Activated CD4-positive, alpha-beta memory T cell treated with anti-CD3 and anti-CD28 coated beads for 36 hours (primary cell): ENCODE data around the gene ZNF322. TPM values are rescaled to one million over a fixed set of nuclear protein-coding genes. Genes with fewer than 3 reads are reported as not detected.

Source experiments
- CTCF ChIA-PET: fragments of 350-600 bp; sonication (Branson Sonifier 250); formaldehyde crosslinking; loops from one replicate; lab custom pipeline; 2021; ENCODE audit warnings: antibody characterized with exemption, inconsistent platforms; lab: Charles Lee
- POLR2A ChIA-PET: fragments of 350-600 bp; sonication (Branson Sonifier 250); formaldehyde crosslinking; loops from one replicate; lab custom pipeline; 2021; ENCODE audit warnings: antibody characterized with exemption; lab: Charles Lee
- DNase-seq: peaks from one replicate; pipeline ENCODE4 v3.0.0-alpha.2; 2020
- H3K27ac Mint-ChIP-seq: one replicate; pipeline ENCODE4 v1.8.0; 2021; ENCODE audit warnings: mixed read lengths
- H3K27me3 Mint-ChIP-seq: one replicate; pipeline ENCODE4 v1.8.0; 2021; ENCODE audit warnings: mixed read lengths
- H3K36me3 Mint-ChIP-seq: one replicate; pipeline ENCODE4 v1.8.0; 2021; ENCODE audit warnings: mixed read lengths
- H3K4me1 Mint-ChIP-seq: one replicate; pipeline ENCODE4 v1.8.0; 2021; ENCODE audit warnings: low read depth, mixed read lengths
- H3K4me3 Mint-ChIP-seq: one replicate; pipeline ENCODE4 v1.8.0; 2021; ENCODE audit warnings: mild to moderate bottlenecking, mixed read lengths
- H3K9me3 Mint-ChIP-seq: one replicate; pipeline ENCODE4 v1.8.0; 2021; ENCODE audit warnings: mixed read lengths
- intact Hi-C: fragments of 100-400 bp; cut with micrococcal nuclease; formaldehyde crosslinking; loops from one replicate; pipeline ENCODE4 v1.15.1; 2023
- total RNA-seq, 2 experiments: library from RNA; stranded (reverse); gene quantifications; one replicate each; pipeline ENCODE4 v1.2.3, GENCODE V29; 2021

Gene ZNF322
- total RNA-seq, 2 experiments from 2014 or later, result 10.4 to 11.3 TPM

GRCh38 chr6:26609463-26609862 lies 50.1 kb downstream of the ZNF322 start:
- intact Hi-C loops, result no loop called here
- Mint-ChIP-seq H3K36me3 (no peaks in the 10 kb centered on the region), H3K27me3 (peaks cover 16% of the 10 kb centered on the region), H3K4me1 (peaks cover 19% of the 10 kb centered on the region), H3K9me3 (no peaks in the 10 kb centered on the region), H3K27ac (no peak overlapping the region), H3K4me3 (no peak overlapping the region)
- ChIA-PET POLR2A (no interaction called here), CTCF (interaction anchor here (0.9 kb wide), 2 partner anchors 14 to 470 kb away, joined by 3 read pairs; no protein-coding TSS in a partner anchor)
- no peak for DNase-seq

GRCh38 chr6:26607434-26608230 lies 51.9 kb downstream of the ZNF322 start:
- peak overlapping the region; percentile 16 for H3K27ac Mint-ChIP-seq
- CTCF ChIA-PET, result interaction anchor here (0.7 to 1.2 kb wide), 6 partner anchors 12 to 575 kb away, joined by 3 to 7 read pairs (median 4); no protein-coding TSS in a partner anchor
- H3K27me3 Mint-ChIP-seq, result no peaks in the 10 kb centered on the region
- peaks cover 21% of the 10 kb centered on the region for H3K4me1 Mint-ChIP-seq
- no peaks in the 10 kb centered on the region for H3K36me3 Mint-ChIP-seq
- POLR2A ChIA-PET, result no interaction called here
- H3K9me3 Mint-ChIP-seq, result no peaks in the 10 kb centered on the region
- H3K4me3 Mint-ChIP-seq, result peak overlapping the region; percentile 50
- intact Hi-C loops, result loop anchor here (1.0 to 2.0 kb wide), 3 partner anchors 51 to 523 kb away; partner anchors contain the start of gene ZNF322
- peak; percentile 73 for DNase-seq

- Mint-ChIP-seq H3K27ac (no peak overlapping the region), H3K4me3 (no peak overlapping the region), H3K9me3 (no peaks in the 10 kb centered on the region), H3K27me3 (no peaks in the 10 kb centered on the region), H3K36me3 (peaks cover under 1% of the 10 kb centered on the region), H3K4me1 (peaks cover 37% of the 10 kb centered on the region)
- CTCF ChIA-PET, result interaction anchor here (3.2 kb wide), 1 partner anchor 474 kb away, joined by 12 read pairs; no protein-coding TSS in a partner anchor
- POLR2A ChIA-PET, result no interaction called here
- intact Hi-C loops, result no loop called here
- no peak for DNase-seq
Measured at GRCh38 chr6:26604797-26605196, 54.7 kb downstream of the ZNF322 start.

GRCh38 chr6:26604026-26604425 lies 55.5 kb downstream of the ZNF322 start:
- no peak for DNase-seq
- intact Hi-C loops, result no loop called here
- CTCF ChIA-PET, result interaction anchor here (3.2 kb wide), 1 partner anchor 475 kb away, joined by 12 read pairs; no protein-coding TSS in a partner anchor
- H3K27me3 Mint-ChIP-seq, result no peaks in the 10 kb centered on the region
- no peak overlapping the region for H3K27ac Mint-ChIP-seq
- POLR2A ChIA-PET, result no interaction called here
- H3K4me1 Mint-ChIP-seq, result peaks cover 45% of the 10 kb centered on the region
- peaks cover 7% of the 10 kb centered on the region for H3K36me3 Mint-ChIP-seq
- no peak overlapping the region for H3K4me3 Mint-ChIP-seq
- H3K9me3 Mint-ChIP-seq, result no peaks in the 10 kb centered on the region

GRCh38 chr6:26602262-26602661 lies 57.3 kb downstream of the ZNF322 start:
- peaks cover 52% of the 10 kb centered on the region for H3K4me1 Mint-ChIP-seq
- POLR2A ChIA-PET, result no interaction called here
- CTCF ChIA-PET, result interaction anchor here (1.8 to 3.2 kb wide), 2 partner anchors 29 to 477 kb away, joined by 5 to 12 read pairs; no protein-coding TSS in a partner anchor

GRCh38 chr6:26600759-26601158 lies 58.8 kb downstream of the ZNF322 start:
- ChIA-PET POLR2A (interaction anchor here (0.6 to 1.7 kb wide), 4 partner anchors 47 to 532 kb away, joined by 3 to 5 read pairs (median 4); a partner anchor contains a TSS), CTCF (interaction anchor here (0.6 to 1.8 kb wide), 5 partner anchors 14 to 481 kb away, joined by 3 to 5 read pairs (median 3); no protein-coding TSS in a partner anchor)
- Mint-ChIP-seq H3K4me3 (peak overlapping the region; percentile 34), H3K4me1 (peaks cover 52% of the 10 kb centered on the region), H3K27me3 (no peaks in the 10 kb centered on the region), H3K9me3 (no peaks in the 10 kb centered on the region), H3K36me3 (peaks cover 16% of the 10 kb centered on the region), H3K27ac (peak overlapping the region; percentile 81)
- intact Hi-C loops, result no loop called here
- DNase-seq, result no peak

More at GRCh38 chr6:26602262-26602661, 57.3 kb downstream of the ZNF322 start:
- Mint-ChIP-seq H3K9me3 (no peaks in the 10 kb centered on the region), H3K27me3 (no peaks in the 10 kb centered on the region), H3K4me3 (no peak overlapping the region), H3K27ac (no peak overlapping the region), H3K36me3 (peaks cover 16% of the 10 kb centered on the region)
- DNase-seq, result no peak
- intact Hi-C loops, result no loop called here

- ChIA-PET POLR2A (interaction anchor here (1.7 kb wide), 1 partner anchor 533 kb away, joined by 5 read pairs; a partner anchor contains a TSS), CTCF (interaction anchor here (0.6 kb wide), 1 partner anchor 522 kb away, joined by 3 read pairs; no protein-coding TSS in a partner anchor)
- H3K27me3 Mint-ChIP-seq, result peaks cover 4% of the 10 kb centered on the region
- H3K36me3 Mint-ChIP-seq, result peaks cover 16% of the 10 kb centered on the region
- H3K27ac Mint-ChIP-seq, result peak overlapping the region; percentile 81
- intact Hi-C loops, result loop anchor here (5.0 to 10.0 kb wide), 3 partner anchors 62 to 1295 kb away; partner anchors contain the start of gene HMGN4
- H3K9me3 Mint-ChIP-seq, result no peaks in the 10 kb centered on the region
- peaks cover 55% of the 10 kb centered on the region for H3K4me1 Mint-ChIP-seq
- H3K4me3 Mint-ChIP-seq, result no peak overlapping the region
- no peak for DNase-seq
Measured at GRCh38 chr6:26599591-26599990, 60.0 kb downstream of the ZNF322 start.

- Mint-ChIP-seq H3K4me1 (peaks cover 52% of the 10 kb centered on the region), H3K9me3 (no peaks in the 10 kb centered on the region), H3K4me3 (no peak overlapping the region), H3K27ac (peak overlapping the region; percentile 81), H3K27me3 (peaks cover 6% of the 10 kb centered on the region), H3K36me3 (peaks cover 16% of the 10 kb centered on the region)
- ChIA-PET POLR2A (no interaction called here), CTCF (no interaction called here)
- DNase-seq, result no peak
- intact Hi-C loops, result loop anchor here (5.0 to 10.0 kb wide), 3 partner anchors 62 to 1296 kb away; partner anchors contain the start of gene HMGN4
Measured at GRCh38 chr6:26599134-26599533, 60.4 kb downstream of the ZNF322 start.

GRCh38 chr6:26598267-26598666 lies 61.3 kb downstream of the ZNF322 start:
- intact Hi-C loops, result loop anchor here (5.0 to 10.0 kb wide), 3 partner anchors 61 to 1297 kb away; partner anchors contain the start of gene HMGN4
- Mint-ChIP-seq H3K36me3 (peaks cover 16% of the 10 kb centered on the region), H3K27me3 (peaks cover 13% of the 10 kb centered on the region), H3K4me3 (no peak overlapping the region), H3K4me1 (peaks cover 45% of the 10 kb centered on the region), H3K9me3 (no peaks in the 10 kb centered on the region), H3K27ac (no peak overlapping the region)
- DNase-seq, result no peak
- POLR2A ChIA-PET, result no interaction called here
- CTCF ChIA-PET, result no interaction called here

GRCh38 chr6:26597821-26598220 lies 61.7 kb downstream of the ZNF322 start:
- intact Hi-C loops, result loop anchor here (2.0 to 10.0 kb wide), 4 partner anchors 61 to 1297 kb away; partner anchors contain the start of gene HMGN4
- no peak for DNase-seq
- Mint-ChIP-seq H3K27ac (no peak overlapping the region), H3K9me3 (no peaks in the 10 kb centered on the region), H3K4me3 (no peak overlapping the region), H3K27me3 (peaks cover 15% of the 10 kb centered on the region), H3K4me1 (peaks cover 46% of the 10 kb centered on the region), H3K36me3 (peaks cover 16% of the 10 kb centered on the region)
- ChIA-PET CTCF (interaction anchor here (0.8 kb wide), 1 partner anchor 257 kb away, joined by 4 read pairs; no protein-coding TSS in a partner anchor), POLR2A (no interaction called here)

- Mint-ChIP-seq H3K4me3 (no peak overlapping the region), H3K27ac (no peak overlapping the region), H3K9me3 (no peaks in the 10 kb centered on the region), H3K4me1 (peaks cover 44% of the 10 kb centered on the region), H3K36me3 (peaks cover 16% of the 10 kb centered on the region), H3K27me3 (peaks cover 20% of the 10 kb centered on the region)
- DNase-seq, result no peak
- CTCF ChIA-PET, result interaction anchor here (0.8 kb wide), 1 partner anchor 256 kb away, joined by 4 read pairs; no protein-coding TSS in a partner anchor
- intact Hi-C loops, result loop anchor here (2.0 to 10.0 kb wide), 4 partner anchors 60 to 1297 kb away; partner anchors contain the start of gene HMGN4
- POLR2A ChIA-PET, result no interaction called here
Measured at GRCh38 chr6:26597389-26597766, 62.2 kb downstream of the ZNF322 start.
